ENCODE results near the gene PSMD9. TPM values are rescaled to one million over a fixed set of nuclear protein-coding genes. Genes with fewer than 3 reads are reported as not detected.
A peak's percentile ranks its signal among the peaks of the same experiment; 100 is the strongest.

PSMD9 gene
- total and polyA plus RNA-seq, 7 donors = 28.5 to 108 (median 91.4) TPM

DNA sequence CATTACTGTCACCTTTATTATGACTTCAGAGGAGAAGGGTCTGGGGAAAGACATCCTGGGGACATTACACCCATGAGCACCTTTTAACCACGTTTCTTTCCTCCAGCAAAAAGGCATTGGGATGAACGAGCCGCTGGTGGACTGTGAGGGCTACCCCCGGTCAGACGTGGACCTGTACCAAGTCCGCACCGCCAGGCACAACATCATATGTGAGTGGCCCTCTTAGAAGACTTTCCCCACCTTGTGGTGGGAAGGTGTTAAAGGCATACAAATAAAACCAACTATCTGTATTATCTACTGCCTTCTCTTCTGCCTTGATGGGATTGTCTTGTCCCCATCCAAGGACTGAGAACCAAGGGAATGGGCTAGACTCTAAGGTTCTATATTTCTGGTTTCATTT, 6.0 kb downstream of the PSMD9 start:
- Histone ChIP-seq H3K27ac (peak overlapping the region in 1 of 4 donors; percentile 1), H3K36me3 (peaks cover 7 to 57% (median 32%) of the 10 kb centered on the region in 4 donors), H3K27me3 (no peaks in the 10 kb centered on the region), H3K4me1 (peaks cover 0 to 33% (median 33%) of the 10 kb centered on the region in 4 donors), H3K9me3 (no peaks in the 10 kb centered on the region), H3K4me3 (no peak overlapping the region)
- DNase-seq = peak; percentile 69
- TF ChIP-seq POLR2AphosphoS5 (IDR thresholded peaks at IDR 0.05) (no peak), EP300 (IDR thresholded peaks at IDR 0.05) (no peak), POLR2A (IDR thresholded peaks at IDR 0.05) (no peak)
- TF ChIP-seq, protein P1, sequence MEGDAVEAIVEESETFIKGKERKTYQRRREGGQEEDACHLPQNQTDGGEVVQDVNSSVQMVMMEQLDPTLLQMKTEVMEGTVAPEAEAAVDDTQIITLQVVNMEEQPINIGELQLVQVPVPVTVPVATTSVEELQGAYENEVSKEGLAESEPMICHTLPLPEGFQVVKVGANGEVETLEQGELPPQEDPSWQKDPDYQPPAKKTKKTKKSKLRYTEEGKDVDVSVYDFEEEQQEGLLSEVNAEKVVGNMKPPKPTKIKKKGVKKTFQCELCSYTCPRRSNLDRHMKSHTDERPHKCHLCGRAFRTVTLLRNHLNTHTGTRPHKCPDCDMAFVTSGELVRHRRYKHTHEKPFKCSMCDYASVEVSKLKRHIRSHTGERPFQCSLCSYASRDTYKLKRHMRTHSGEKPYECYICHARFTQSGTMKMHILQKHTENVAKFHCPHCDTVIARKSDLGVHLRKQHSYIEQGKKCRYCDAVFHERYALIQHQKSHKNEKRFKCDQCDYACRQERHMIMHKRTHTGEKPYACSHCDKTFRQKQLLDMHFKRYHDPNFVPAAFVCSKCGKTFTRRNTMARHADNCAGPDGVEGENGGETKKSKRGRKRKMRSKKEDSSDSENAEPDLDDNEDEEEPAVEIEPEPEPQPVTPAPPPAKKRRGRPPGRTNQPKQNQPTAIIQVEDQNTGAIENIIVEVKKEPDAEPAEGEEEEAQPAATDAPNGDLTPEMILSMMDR (IDR thresholded peaks at IDR 0.05) = peak in 2 of 4 experiments; percentile 16 to 23
- intact Hi-C loops (cut with DNase I) = no loop called here
- 53 to 72% methylated on average over 7 of the region's 7 CpGs for WGBS, 2 donors

DNA sequence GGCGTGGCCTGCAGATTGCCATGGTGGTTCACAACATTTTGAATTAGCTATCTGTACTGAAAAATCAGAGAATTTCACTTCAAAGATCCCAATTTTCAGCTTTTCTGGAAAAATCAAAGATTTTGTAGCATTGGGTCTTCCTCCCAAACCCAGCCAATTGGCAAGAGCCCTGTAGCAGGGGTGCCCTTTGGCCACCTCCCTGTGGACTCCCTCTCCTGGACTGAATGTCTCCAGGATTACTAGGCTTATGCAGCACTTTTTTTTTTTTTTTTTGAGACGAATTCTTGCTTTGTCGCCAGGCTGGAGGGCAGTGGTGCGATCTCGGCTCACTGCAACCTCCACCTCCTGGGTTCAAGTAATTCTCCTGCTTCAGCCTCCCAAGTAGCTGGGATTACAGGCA, 9.7 kb downstream of the PSMD9 start:
- no peak for DNase-seq
- H3K27ac ChIP-seq = no peak overlapping the region
- peaks cover 0 to 17% (median 13%) of the 10 kb centered on the region in 4 donors for H3K4me1 ChIP-seq
- 91 to 93% methylated on average over 5 of the region's 5 CpGs for WGBS, 2 donors
- TF ChIP-seq POLR2AphosphoS5 (IDR thresholded peaks at IDR 0.05) (no peak), EP300 (IDR thresholded peaks at IDR 0.05) (no peak), POLR2A (IDR thresholded peaks at IDR 0.05) (no peak)
- TF ChIP-seq, protein P1 (IDR thresholded peaks at IDR 0.05) = no peak
- H3K27me3 ChIP-seq = no peaks in the 10 kb centered on the region
- no peaks in the 10 kb centered on the region for H3K9me3 ChIP-seq
- no peak overlapping the region for H3K4me3 ChIP-seq
- intact Hi-C loops (cut with DNase I) = no loop called here
- H3K36me3 ChIP-seq = peaks cover 7 to 87% (median 62%) of the 10 kb centered on the region in 4 donors

DNA sequence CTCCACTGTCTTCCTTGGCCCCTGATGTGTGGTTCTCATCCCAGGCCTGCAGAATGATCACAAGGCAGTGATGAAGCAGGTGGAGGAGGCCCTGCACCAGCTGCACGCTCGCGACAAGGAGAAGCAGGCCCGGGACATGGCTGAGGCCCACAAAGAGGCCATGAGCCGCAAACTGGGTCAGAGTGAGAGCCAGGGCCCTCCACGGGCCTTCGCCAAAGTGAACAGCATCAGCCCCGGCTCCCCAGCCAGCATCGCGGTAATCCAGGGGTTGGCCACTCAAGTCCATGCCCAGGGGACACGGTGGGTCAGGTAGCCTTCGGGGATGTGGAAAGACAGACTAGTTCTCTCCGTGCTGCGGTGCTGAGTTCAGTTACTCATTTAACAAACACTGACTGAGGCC, 11.0 kb downstream of the PSMD9 start:
- TF ChIP-seq POLR2AphosphoS5 (IDR thresholded peaks at IDR 0.05) = no peak
- no peak for TF ChIP-seq POLR2A (IDR thresholded peaks at IDR 0.05)
- TF ChIP-seq EP300 (IDR thresholded peaks at IDR 0.05) = no peak
- TF ChIP-seq, protein P1 (IDR thresholded peaks at IDR 0.05) = no peak
- Histone ChIP-seq H3K4me3 (no peak overlapping the region), H3K27me3 (no peaks in the 10 kb centered on the region), H3K27ac (no peak overlapping the region), H3K36me3 (peaks cover 7 to 99% (median 67%) of the 10 kb centered on the region in 4 donors), H3K9me3 (no peaks in the 10 kb centered on the region), H3K4me1 (peaks cover 0 to 4% (median under 1%) of the 10 kb centered on the region in 4 donors)
- DNase-seq = no peak
- WGBS, 2 donors = 95% methylated on average over 14 of the region's 14 CpGs
- intact Hi-C loops (cut with DNase I) = no loop called here

DNA sequence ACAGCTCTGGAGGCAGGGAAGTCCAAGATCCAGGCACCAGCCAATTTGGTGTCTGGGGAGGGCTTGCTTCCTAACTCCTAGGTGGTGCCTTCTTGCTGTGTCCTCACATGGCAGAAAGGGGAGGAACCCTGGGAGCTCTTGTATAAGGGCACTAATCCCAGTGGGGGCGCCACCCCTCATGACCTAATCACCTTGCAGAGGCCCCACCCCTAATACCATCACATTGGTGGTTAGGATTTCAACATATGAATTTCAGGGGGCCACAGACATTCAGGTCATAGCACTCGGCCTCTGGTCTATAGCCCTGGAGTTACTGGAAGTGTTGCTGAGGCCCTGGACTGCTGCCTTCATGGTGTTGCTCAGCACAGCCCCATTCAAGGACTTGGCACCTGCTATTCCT, 14.6 kb downstream of the PSMD9 start:
- no peaks in the 10 kb centered on the region for H3K27me3 ChIP-seq
- intact Hi-C loops (cut with DNase I) = no loop called here
- WGBS, 2 donors = 95 to 99% methylated on average over 2 of the region's 2 CpGs
- peaks cover under 1 to 98% (median 61%) of the 10 kb centered on the region in 4 donors for H3K36me3 ChIP-seq
- no peak for DNase-seq
- H3K4me3 ChIP-seq = no peak overlapping the region
- no peaks in the 10 kb centered on the region for H3K4me1 ChIP-seq
- TF ChIP-seq, protein P1 (IDR thresholded peaks at IDR 0.05) = no peak
- TF ChIP-seq POLR2AphosphoS5 (IDR thresholded peaks at IDR 0.05) = no peak
- TF ChIP-seq POLR2A (IDR thresholded peaks at IDR 0.05) = no peak
- TF ChIP-seq EP300 (IDR thresholded peaks at IDR 0.05) = no peak
- H3K27ac ChIP-seq = no peak overlapping the region
- H3K9me3 ChIP-seq = no peaks in the 10 kb centered on the region

DNA sequence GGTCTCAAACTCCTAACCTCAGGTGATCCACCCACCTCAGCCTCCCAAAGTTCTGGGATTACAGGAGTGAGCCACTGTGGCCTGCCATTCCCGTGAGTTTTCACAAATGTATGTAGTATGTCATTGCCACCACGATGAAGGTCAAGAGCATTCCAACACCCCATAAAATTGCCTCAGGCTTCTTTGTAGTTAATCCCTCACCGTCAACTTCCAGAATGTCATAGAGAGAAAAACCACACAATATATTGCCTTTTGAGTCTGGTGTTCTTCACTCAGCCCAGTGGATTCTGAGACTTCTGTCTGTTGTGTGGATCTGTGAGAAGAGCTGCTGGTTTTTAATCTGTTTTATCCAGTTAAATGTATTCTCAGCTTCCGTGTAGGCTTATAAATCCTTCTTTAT, 17.2 kb downstream of the PSMD9 start:
- no peaks in the 10 kb centered on the region for H3K27me3 ChIP-seq
- H3K4me3 ChIP-seq = no peak overlapping the region
- no peaks in the 10 kb centered on the region for H3K4me1 ChIP-seq
- no peak for TF ChIP-seq EP300 (IDR thresholded peaks at IDR 0.05)
- TF ChIP-seq POLR2A (IDR thresholded peaks at IDR 0.05) = no peak
- TF ChIP-seq, protein P1 (IDR thresholded peaks at IDR 0.05) = no peak
- TF ChIP-seq POLR2AphosphoS5 (IDR thresholded peaks at IDR 0.05) = no peak
- 84 to 85% methylated on average over 4 of the region's 4 CpGs for WGBS, 2 donors
- H3K27ac ChIP-seq = no peak overlapping the region
- DNase-seq = no peak
- intact Hi-C loops (cut with DNase I) = no loop called here
- peaks cover 0 to 98% (median 49%) of the 10 kb centered on the region in 4 donors for H3K36me3 ChIP-seq
- H3K9me3 ChIP-seq = no peaks in the 10 kb centered on the region
